Stimulated activated CD8-positive, alpha-beta memory T cell treated with anti-CD3 and anti-CD28 coated beads, Interleukin-2, amount 100 ng/mL, for 48 hours (primary cell): ENCODE results near the gene ADRA2B.

ENCODE experiments used
- DNase-seq, 2 donors: peaks; one replicate each; pipeline ENCODE4 v3.0.0-alpha.2; 2020; ENCODE audit warnings: low read depth in 2 of 2

The ADRA2B gene

DNA sequence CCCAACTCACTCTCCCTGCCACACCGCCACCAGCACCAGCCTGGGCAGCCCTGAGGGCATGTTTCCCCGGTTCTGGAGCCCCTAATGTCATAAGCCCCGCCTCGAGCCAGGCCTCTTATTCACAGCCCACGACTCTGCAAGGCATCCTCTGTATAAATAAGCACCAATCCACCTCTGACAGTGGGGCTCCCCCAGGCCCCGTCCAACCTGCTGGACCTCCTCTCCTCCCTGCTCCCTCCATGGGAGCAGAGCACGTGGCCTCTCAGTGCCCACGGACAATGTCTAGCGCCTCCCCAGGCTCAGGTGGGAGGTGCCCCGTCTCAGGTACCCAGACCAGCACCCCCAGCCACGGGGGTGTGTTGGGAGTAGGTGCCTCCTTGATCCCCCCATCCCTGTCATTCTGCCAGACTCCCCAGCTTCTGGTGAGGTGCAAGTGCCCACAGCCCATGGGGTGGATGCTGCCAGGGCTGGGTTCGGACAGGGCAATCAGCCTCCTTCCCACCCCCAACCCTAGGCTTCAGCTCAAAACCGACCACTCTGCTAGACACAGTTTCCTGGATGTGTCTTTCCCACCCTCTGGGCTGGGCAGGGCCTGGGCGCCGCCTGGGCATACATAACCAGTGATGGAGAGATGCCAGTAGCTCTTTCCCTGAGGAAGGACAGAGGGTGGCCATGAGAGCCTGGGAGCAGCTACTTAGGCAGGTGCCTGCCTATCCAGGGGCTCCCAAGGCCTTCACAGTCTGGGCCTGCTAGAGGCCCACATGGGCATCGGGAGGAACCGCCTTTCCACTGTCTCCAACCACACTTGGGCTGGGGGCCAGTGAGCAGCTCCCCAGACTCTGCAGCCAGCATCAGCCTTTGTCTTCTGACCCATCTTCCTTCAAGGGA lies 1.6 kb upstream of the ADRA2B start:
- DNase-seq: no peak

DNA sequence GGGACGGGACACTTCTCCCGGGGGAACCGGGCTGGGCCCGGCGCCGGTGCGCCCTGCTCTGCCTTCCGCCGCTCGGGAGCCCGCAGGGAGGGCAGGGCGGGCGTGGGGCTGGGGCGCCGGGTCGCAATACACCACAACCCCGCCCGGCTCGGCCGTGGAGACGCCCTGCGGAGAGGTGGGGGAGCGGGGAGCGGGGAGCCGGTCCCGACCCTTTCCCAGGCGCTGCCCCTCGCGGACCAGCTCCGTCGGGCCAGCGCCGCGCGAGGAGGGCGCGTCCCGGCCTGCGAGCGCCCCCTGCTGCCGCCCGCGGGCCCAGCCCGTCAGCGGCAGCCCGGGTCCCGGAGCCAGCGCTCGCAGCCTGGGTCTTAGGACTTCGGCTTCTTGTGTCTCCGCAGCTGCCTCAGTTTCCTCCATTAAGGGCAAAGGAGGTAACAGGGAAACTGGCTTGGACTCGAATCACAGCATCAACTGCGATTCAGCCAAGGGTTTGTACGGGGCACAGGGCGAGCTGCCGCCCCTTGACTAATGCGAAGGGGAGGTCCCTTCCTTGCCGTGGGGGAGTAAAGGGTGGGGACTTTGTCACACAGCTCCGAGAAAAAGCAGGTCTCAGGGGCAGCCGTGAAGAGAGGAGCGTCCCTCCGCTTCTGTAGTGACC lies 635 bp upstream of the ADRA2B start:
- DNase-seq: peak; percentile 43 to 65

DNA sequence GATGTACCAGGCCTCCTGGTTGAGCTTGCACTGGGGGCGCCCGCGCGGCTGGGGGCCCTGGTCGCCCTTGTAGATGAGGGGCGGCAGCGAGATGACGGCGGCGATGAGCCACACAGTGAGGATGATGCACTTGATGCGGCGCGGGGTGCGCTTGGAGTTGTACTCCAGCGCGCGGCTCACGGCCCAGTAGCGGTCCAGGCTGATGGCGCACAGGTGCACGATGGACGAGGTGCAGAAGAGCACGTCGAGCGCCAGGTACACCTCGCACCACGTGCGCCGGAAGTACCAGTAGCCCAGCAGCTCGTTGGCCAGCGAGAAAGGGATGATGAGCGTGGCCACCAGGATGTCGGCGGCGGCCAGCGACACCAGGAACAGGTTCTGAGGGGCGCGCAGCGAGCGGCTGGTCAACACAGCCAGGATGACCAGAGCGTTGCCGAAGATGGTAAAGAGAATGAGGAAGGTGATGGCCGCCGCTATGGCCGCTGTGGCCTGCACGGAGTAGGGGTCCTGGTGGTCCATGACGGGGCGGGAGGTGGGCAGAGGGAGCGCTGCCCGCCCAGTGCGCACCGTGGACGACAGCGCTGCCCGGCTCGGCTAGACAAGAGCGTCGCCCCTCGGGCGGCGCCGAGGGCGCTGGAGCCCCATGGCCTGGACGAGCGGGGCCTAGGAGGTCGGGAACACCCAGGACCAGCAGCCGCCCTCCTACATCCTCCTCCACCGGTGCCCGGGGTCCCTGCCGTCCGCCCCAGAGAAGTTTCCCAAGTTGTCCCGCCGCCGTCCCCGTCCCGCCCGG lies 544 bp downstream of the ADRA2B start:
- DNase-seq: no peak

GRCh38 chr2:96114903-96115581 lies 1.3 kb downstream of the ADRA2B start:
- DNase-seq: no peak

GRCh38 chr2:96114546-96114902 lies 1.8 kb downstream of the ADRA2B start:
- DNase-seq: no peak

DNA sequence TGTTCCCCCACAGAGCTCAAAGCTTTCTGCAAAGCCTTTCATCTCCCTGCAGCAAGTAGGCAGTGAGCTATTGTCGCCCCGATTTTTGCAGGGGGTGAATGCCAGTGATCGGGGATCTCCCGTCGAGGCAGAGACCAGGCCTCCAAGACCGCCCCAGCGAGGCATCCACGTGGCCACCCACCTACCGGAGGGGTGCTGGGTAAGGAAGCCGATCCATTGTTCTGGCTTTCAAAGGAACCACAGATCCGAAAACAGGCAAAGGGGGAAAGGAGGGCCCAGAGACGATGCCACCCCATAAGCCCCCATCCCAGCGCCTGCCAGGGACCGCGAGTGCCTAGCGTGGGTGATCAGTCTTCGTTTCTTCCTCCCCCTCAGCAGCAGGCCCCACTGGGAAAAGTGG lies 2.4 kb downstream of the ADRA2B start:
- DNase-seq: no peak

DNA sequence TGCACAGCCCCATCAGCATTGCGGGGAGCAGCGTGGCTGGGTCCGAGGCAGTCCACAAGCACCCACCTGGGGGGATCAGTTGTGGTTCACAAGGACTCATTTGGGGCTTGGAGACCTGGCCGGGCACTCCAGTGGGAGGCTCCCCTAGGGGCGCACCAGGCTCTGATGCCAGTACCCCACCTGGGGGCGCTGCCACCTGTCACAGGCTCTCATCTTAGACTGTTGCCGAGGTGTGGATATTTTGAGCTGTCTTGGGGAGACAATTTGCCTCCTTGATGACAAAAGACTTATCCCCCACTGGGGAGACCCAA lies 3.0 kb downstream of the ADRA2B start:
- DNase-seq: no peak

DNA sequence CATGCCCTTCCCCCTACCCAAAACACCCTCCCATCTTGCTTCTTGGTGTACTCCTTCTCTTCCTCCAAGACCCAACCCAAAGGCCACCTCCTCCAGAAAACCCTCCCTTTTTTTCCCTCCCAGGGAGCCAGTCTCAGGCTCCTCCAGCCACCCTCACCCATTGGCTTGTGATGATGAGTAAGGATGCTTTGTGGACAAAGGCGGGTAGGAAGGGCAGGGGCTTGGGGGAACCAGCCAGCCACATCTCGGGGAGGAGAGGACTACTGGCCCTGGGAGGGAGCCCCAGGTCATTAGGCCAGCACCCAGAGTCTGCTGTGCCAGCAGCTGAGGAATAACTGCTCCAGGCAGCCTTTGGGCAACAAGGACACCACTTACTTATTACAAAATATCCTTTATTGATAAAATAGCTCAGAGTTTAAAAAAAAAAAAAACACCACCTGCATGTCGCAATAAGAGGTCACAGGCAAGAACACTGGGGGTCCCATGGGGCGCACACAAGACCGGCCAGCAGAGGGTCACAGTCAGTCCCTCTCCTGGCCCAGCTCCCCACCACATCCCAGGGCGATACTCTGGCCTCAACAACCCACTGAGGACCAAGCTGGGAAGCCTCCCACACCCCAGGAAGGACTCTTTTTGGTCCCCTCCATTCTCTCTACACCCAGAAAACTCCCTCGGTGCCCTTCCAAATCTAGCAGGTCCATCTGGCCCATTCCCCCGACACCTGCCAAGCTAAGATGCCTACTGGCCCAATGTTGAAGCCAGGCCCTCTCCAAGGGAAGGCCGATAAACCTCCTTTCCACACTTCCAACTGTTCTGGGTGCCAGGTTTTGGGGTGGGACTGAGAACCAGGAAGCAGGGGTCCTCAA lies 3.6 kb downstream of the ADRA2B start:
- no peak for DNase-seq

- DNase-seq: no peak
These were observed 4.4 kb downstream of the ADRA2B start for GRCh38 chr2:96111823-96112500.

DNA sequence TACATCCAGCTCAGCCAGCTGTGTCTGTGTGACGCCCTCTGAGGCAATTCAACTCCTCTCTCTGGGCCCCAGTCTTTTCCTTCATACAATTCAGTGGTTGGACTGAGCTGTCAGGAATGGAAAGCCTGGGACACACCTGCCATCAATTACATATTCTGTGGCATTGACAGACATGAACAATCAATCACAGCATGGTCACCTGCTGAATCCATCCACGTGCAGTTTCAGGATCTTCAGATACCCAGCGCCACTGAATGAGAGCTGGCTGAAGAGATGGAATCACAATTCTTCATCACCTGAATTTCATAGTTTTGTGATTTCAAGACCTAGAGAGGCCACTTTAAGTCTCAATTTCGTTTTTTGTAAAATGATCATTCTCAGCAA lies 5.1 kb downstream of the ADRA2B start:
- DNase-seq: no peak

- no peak for DNase-seq
These were observed 5.6 kb downstream of the ADRA2B start for GRCh38 chr2:96110621-96111256.

- no peak for DNase-seq
These were observed 6.3 kb downstream of the ADRA2B start for GRCh38 chr2:96109931-96110511.

DNA sequence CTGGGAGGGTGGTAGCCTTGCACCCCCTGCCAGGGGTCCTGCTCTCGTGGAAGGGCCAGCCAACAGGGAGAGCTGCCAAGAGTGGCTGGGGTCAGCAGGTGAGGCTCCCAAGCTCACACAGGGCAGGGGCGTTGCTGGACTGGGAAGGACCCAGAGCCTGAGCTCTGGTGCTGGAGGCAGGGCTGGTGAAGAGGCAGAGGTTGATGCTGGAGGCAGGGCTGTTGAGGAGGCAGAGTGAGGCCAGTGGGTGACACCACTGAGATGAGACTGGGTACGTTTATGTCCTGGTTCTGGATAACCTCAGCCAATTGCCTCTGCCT lies 7.0 kb downstream of the ADRA2B start:
- DNase-seq: no peak

GRCh38 chr2:96108541-96109360 lies 7.6 kb downstream of the ADRA2B start:
- no peak for DNase-seq

- no peak for DNase-seq
These were observed 8.2 kb downstream of the ADRA2B start for GRCh38 chr2:96108151-96108540.

DNA sequence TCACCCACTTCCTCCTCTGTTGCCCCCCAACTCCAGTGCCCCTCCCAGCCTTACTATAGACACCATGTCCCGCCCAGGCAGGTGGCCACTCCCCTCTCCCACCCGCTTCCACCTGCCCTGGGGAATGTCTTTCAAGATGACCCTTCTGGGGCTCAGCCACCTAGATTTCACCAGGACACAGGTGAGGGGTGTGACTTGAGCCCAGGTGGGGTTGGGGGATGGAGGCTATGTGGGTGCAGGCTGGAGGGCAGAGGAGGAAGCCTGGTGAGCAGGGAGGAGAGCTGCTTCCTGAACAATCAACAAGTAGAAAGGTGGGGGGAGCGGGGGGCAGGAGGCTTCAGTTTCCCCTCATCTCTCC lies 8.7 kb downstream of the ADRA2B start:
- no peak for DNase-seq

- no peak for DNase-seq
These were observed 9.2 kb downstream of the ADRA2B start for GRCh38 chr2:96106991-96107707.

DNA sequence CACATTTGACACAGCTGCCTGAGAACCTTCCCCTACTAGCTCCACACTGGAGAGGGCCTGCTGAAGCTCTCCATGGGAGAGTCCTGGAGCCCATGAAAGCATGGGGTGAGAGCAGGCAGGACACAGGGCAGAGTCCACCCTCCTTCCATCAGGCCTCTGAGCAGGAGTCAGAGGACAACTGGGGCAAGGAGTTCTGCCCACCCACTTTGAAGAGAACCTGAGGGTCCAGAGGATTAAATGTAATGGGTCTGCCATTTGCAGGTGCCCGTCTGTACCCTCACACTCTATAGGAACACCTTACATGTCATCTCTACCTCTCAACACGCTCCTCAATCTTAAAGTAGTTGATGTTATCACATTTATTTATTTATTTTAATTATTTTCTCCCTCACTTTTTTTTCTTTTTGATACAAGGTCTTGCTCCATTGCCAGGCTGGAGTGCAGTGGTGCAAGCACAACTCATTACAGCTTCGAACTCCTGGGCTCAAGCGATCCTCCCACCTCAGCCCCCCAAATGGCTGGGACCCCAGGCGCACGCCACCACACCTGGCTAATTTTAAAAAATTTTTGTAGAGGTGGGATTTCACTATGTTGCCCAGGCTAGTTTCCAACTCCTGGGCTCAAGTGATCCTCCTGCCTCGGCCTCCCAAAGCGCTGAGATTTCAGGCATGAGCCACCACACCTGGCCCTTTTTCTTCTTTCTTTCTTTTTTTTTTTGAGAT lies 10.2 kb downstream of the ADRA2B start:
- DNase-seq: no peak
